Limb (tissue), 2 donors: Measurements from ENCODE around the gene OMA1.

Experiments
- DNase-seq, 2 donors: peaks; one replicate each; pipeline ENCODE4 v3.0.0-alpha.2; 2016; ENCODE audit errors: extremely low spot score in 2 of 2

OMA1 gene

DNA sequence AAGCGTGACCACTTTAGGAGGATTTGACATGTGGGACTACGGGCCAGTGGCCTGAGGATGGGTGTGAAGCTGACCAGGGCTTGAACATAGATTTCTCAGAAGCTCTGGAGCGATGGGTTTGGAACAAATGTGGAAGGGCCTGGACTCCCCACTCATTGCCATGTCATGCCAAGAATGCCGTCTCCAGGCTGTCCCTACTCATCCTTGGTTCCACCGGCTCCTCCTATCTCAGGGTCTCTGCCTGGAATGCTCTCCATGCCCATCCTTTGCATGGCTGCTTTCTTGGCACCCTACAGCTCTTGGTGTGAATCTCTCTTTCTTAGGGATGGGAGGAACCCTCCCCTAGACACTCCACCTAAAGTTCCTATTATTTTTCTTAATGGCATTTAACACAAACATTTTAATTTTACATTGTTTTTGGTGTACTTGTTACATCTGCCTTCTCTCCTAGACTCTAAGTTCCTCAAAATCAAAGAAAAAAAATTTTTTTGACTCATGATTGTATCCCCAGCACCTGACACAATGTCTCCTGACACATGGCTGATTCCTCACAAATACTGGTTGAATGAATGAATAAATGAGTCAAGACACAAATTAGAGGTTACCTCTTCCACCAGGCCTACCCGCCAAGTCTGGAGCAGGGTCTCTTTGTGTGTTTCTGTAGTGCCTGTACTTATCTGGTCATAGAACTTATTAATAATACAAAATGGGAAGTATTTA lies 114.5 kb downstream of the OMA1 start:
- DNase-seq: no peak
